ENCODE measurements around the gene LIN7C. TPM values are rescaled to one million over a fixed set of nuclear protein-coding genes. Genes with fewer than 3 reads are reported as not detected.
"Not testable (repeated sequence)": the region's sequence is repeated elsewhere in the genome, so short reads cannot be mapped to it uniquely, and the experiment has no call there.

LIN7C gene
- total RNA-seq, 1 donor from 2014 or later = 15.5 TPM

GRCh38 chr11:27520226-27520625, 13.7 kb upstream of the LIN7C start:
- H3K4me1 ChIP-seq = peaks cover 2% of the 10 kb centered on the region
- H3K27me3 ChIP-seq (ENCODE audit: low read depth) = no peaks in the 10 kb centered on the region
- intact Hi-C loops (cut with micrococcal nuclease) = no loop called here

GRCh38 chr11:27518518-27518917, 11.9 kb upstream of the LIN7C start:
- no peak for TF ChIP-seq CTCF (IDR thresholded peaks at IDR 0.05; ENCODE audit: borderline replicate concordance)
- Histone ChIP-seq H3K27me3 (ENCODE audit: low read depth) (no peaks in the 10 kb centered on the region), H3K27ac (replicated peaks) (no peak overlapping the region), H3K4me3 (no peak overlapping the region), H3K4me1 (peaks cover 16% of the 10 kb centered on the region), H3K9me3 (replicated peaks) (peaks cover 4% of the 10 kb centered on the region), H3K36me3 (no peaks in the 10 kb centered on the region)
- intact Hi-C loops (cut with micrococcal nuclease) = no loop called here
- DNase-seq = no peak

More at GRCh38 chr11:27520226-27520625, 13.7 kb upstream of the LIN7C start:
- no peak for TF ChIP-seq CTCF (IDR thresholded peaks at IDR 0.05; ENCODE audit: borderline replicate concordance)
- no peaks in the 10 kb centered on the region for H3K36me3 ChIP-seq
- no peak overlapping the region for H3K27ac ChIP-seq (replicated peaks)
- no peak for DNase-seq
- H3K9me3 ChIP-seq (replicated peaks) = peaks cover 4% of the 10 kb centered on the region
- H3K4me3 ChIP-seq = no peak overlapping the region

- H3K36me3 ChIP-seq; H3K9me3 ChIP-seq (replicated peaks); H3K27ac ChIP-seq (replicated peaks); H3K27me3 ChIP-seq (ENCODE audit: low read depth); intact Hi-C loops (cut with micrococcal nuclease); DNase-seq; H3K4me3 ChIP-seq: not testable (repeated sequence)
- peaks cover 27% of the 10 kb centered on the region for H3K4me1 ChIP-seq
These were observed 10.9 kb upstream of the LIN7C start for GRCh38 chr11:27517490-27517889.

GRCh38 chr11:27514558-27514957, 8.0 kb upstream of the LIN7C start:
- peaks cover 48% of the 10 kb centered on the region for H3K4me1 ChIP-seq
- H3K27me3 ChIP-seq (ENCODE audit: low read depth) = no peaks in the 10 kb centered on the region
- intact Hi-C loops (cut with micrococcal nuclease) = no loop called here
- no peak for TF ChIP-seq CTCF (IDR thresholded peaks at IDR 0.05; ENCODE audit: borderline replicate concordance)
- peaks cover 4% of the 10 kb centered on the region for H3K9me3 ChIP-seq (replicated peaks)
- peak overlapping the region; percentile 78 for H3K27ac ChIP-seq (replicated peaks)
- H3K36me3 ChIP-seq = no peaks in the 10 kb centered on the region
- no peak for DNase-seq
- H3K4me3 ChIP-seq = peak overlapping the region; percentile 31

DNA sequence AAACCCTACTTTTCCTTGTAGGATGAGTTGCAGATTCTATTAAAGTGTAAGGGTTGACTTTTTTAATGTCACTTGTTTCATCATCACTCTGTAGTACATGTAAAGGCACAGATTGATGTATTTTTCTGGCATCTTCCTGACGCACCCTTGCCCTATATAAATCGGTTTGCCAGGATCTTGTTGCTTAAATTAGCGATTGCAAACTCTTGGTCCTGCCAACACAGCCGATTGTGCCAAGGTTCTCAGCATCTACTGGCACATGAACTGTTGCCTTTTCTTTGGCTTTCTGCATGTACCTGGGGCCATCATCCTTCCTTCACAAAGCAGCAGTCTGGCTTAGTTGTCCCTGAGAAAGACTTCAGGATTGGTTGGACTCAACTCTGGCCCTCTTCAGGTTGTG, 7.5 kb upstream of the LIN7C start:
- Histone ChIP-seq H3K27ac (replicated peaks) (peak overlapping the region; percentile 78), H3K36me3 (no peaks in the 10 kb centered on the region), H3K4me1 (peaks cover 48% of the 10 kb centered on the region), H3K9me3 (replicated peaks) (peaks cover 4% of the 10 kb centered on the region), H3K27me3 (ENCODE audit: low read depth) (no peaks in the 10 kb centered on the region), H3K4me3 (peak overlapping the region; percentile 31)
- peak; percentile 44 for DNase-seq
- TF ChIP-seq CTCF (IDR thresholded peaks at IDR 0.05; ENCODE audit: borderline replicate concordance) = no peak
- intact Hi-C loops (cut with micrococcal nuclease) = no loop called here

- DNase-seq = no peak
- intact Hi-C loops (cut with micrococcal nuclease) = no loop called here
- no peak overlapping the region for H3K4me3 ChIP-seq
- H3K9me3 ChIP-seq (replicated peaks) = peaks cover 4% of the 10 kb centered on the region
- H3K36me3 ChIP-seq = no peaks in the 10 kb centered on the region
- TF ChIP-seq CTCF (IDR thresholded peaks at IDR 0.05; ENCODE audit: borderline replicate concordance) = no peak
- peaks cover 50% of the 10 kb centered on the region for H3K4me1 ChIP-seq
- no peaks in the 10 kb centered on the region for H3K27me3 ChIP-seq (ENCODE audit: low read depth)
- H3K27ac ChIP-seq (replicated peaks) = peak overlapping the region; percentile 78
These were observed 6.8 kb upstream of the LIN7C start for GRCh38 chr11:27513389-27513788.

All from left ventricle myocardium inferior (tissue), 1 donor.